IPS-NIHi7 (cell line): ENCODE measurements around the gene FOXL1.

Experiments
- DNase-seq: peaks from one replicate; pipeline ENCODE4 v3.0.0; 2012; ENCODE audit warnings: mixed read lengths; ENCODE audit errors: extremely low spot score

Gene FOXL1

DNA sequence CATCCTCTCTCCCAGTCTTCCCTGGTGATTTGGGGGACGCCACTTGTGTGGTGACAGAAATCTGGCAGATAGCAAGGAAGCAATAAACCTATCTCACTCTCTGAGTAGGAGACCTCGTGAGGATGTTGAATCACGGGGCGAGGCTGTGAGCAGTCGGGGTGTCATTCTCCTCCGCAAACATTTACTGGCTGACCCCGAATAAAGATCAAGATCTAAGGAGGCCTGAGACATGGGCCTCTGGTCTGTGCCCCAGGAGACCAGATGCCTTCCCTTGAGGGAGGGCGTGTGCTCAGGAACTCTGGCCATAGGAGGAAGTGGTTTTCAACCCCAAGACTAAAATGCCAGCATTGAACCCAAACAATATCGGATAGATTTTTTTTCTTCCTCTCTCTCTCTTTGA is 53.1 kb downstream of the FOXL1 start:
- DNase-seq = no peak
